PC-3 (cell line): ENCODE measurements around the gene CCDC179. TPM values are rescaled to one million over a fixed set of nuclear protein-coding genes. Genes with fewer than 3 reads are reported as not detected.

Experiments
- total RNA-seq: library from RNA; depleted of rRNA; stranded (reverse); fragments of >200 nt; gene quantifications from 2 replicates; pipeline ENCODE4 v1.2.3, GENCODE V29; 2014; rRNA removed

CCDC179 gene
- total RNA-seq, 1 experiment from 2014 or later = not detected

Other genes starting within 250 kb of the CCDC179 start
- gene FANCF, start 234.7 kb downstream of the CCDC179 start, total RNA-seq = 5.0 TPM in 2 replicates
- not detected in 2 replicates for gene GAS2, start 193.9 kb downstream of the CCDC179 start, total RNA-seq
- gene SVIP, start 30.7 kb downstream of the CCDC179 start, total RNA-seq = 7.4 and 9.5 TPM in 2 replicates